HEK293T (cell line): Measurements from ENCODE around the gene ARNT2.

Source experiments
- SP1 ChIP-seq: fragments of 450-650 bp; IDR thresholded peaks from 2 replicates; pipeline ENCODE4 v1.6.1; 2017
- TARDBP ChIP-seq: fragments of 450-650 bp; IDR thresholded peaks from 2 replicates; pipeline ENCODE4 v1.6.1; 2016

DNA sequence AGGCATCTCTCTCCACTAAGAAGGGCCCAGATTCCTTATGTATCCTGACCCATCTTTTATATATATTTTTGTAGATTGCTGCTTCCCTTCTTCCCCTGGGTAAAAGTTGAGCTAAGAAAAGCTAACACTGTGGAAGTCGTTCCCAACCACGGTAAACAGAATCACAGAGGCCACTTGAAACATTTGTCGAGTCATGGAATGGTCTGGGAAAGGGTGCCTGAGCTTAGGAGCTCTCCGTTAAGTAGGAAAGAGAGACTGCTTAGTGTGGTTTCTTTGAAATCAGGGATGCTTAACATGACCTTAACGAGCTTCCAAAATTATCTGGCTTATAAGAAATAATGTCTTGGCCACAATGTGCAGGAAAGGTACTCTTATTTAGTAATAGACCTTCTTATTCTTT, 45.6 kb downstream of the ARNT2 start:
- TF ChIP-seq TARDBP (no peak), SP1 (no peak)
